Esophagus muscularis mucosa (tissue), 3 donors: ENCODE data around the gene CAMK1G.

Experiments used
- POLR2A ChIP-seq: fragments of 450-650 bp; IDR thresholded peaks from one replicate; pipeline ENCODE4 v1.6.1; 2017; ENCODE audit warnings: antibody characterized with exemption, moderate library complexity, mild to moderate bottlenecking, low read depth
- POLR2AphosphoS5 ChIP-seq, 2 donors: sonication (generic); formaldehyde crosslinking; IDR thresholded peaks; one replicate each; pipeline ENCODE4 v1.6.1; 2017; ENCODE audit warnings: antibody characterized with exemption in 2 of 2
- TF ChIP-seq, protein P1 (sequence below), 3 experiments: fragments of 200-600 bp in 2 of 3; fragments of 450-650 bp in 1 of 3; sonication (generic) in 2 of 3; IDR thresholded peaks; one replicate each; pipeline ENCODE4 v1.5.1; 2017 to 2019; ENCODE audit warnings: antibody characterized with exemption in 3 of 3, mild to moderate bottlenecking in 2 of 3, moderate library complexity in 1 of 3

- TF ChIP-seq, protein P1, sequence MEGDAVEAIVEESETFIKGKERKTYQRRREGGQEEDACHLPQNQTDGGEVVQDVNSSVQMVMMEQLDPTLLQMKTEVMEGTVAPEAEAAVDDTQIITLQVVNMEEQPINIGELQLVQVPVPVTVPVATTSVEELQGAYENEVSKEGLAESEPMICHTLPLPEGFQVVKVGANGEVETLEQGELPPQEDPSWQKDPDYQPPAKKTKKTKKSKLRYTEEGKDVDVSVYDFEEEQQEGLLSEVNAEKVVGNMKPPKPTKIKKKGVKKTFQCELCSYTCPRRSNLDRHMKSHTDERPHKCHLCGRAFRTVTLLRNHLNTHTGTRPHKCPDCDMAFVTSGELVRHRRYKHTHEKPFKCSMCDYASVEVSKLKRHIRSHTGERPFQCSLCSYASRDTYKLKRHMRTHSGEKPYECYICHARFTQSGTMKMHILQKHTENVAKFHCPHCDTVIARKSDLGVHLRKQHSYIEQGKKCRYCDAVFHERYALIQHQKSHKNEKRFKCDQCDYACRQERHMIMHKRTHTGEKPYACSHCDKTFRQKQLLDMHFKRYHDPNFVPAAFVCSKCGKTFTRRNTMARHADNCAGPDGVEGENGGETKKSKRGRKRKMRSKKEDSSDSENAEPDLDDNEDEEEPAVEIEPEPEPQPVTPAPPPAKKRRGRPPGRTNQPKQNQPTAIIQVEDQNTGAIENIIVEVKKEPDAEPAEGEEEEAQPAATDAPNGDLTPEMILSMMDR (IDR thresholded peaks at IDR 0.05) = no peak
- no peak for TF ChIP-seq POLR2AphosphoS5 (IDR thresholded peaks at IDR 0.05)
- no peak for TF ChIP-seq POLR2A
Measured at GRCh38 chr1:209609041-209609790, 25.7 kb downstream of the CAMK1G start.
